Gastroesophageal sphincter (tissue), 3 donors: Measurements from ENCODE around the gene GLMN.

Experiments used
- POLR2AphosphoS5 ChIP-seq: sonication (generic); formaldehyde crosslinking; IDR thresholded peaks from one replicate; pipeline ENCODE4 v1.6.1; 2017; ENCODE audit warnings: antibody characterized with exemption
- TF ChIP-seq, protein P1 (sequence below), 4 experiments: fragments of 200-600 bp in 2 of 4; fragments of 450-650 bp in 2 of 4; sonication (generic) in 1 of 4; IDR thresholded peaks; one replicate each; pipeline ENCODE4 v1.5.1; 2017 to 2019; ENCODE audit warnings: antibody characterized with exemption in 4 of 4, mild to moderate bottlenecking in 2 of 4, moderate library complexity in 2 of 4

DNA sequence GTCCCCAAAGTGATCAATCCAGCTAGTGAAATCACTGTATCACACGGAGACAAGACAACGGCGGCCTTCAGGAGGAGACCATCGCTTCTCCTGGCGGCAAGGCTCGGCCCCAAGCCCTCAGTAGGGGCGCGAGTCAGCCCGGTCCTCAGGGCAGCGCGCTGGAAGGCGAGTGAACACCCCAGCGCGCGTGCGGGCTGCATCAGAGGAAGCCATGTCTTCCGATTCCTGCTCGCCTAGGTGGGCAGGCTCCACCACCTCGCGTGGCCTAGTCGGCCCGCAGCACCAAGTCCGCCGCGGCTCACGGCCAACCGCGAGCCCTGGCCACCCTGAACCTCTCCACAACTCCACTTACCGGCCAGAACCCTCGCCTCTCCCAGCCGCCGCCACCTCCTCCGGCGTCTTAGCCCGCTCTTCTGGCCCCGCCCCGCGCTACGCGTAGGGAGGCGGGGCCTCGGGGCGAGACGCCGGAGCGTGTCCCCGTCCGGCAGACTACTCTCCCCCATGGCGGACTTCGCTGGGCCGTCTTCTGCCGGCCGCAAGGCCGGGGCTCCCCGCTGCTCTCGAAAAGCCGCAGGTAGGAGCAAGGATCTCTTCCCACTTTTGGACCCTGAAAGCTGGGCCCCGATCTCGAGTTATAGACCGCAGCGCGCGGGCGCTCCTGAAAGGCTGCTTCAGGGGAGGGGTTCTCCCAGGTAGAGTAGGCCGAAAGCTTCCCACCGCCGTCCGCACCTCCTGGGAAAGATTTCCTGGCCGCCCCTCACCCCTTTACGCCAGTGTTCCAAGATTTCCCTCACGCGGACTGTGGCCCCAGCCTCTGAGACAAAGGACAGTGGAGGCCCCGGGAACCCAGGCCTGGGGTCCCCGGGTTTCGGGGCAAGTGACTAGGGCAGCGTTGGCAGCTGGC, at the start of gene GLMN, which contains the start of gene RPAP2:
- peak; percentile 78 for TF ChIP-seq POLR2AphosphoS5
- TF ChIP-seq, protein P1, sequence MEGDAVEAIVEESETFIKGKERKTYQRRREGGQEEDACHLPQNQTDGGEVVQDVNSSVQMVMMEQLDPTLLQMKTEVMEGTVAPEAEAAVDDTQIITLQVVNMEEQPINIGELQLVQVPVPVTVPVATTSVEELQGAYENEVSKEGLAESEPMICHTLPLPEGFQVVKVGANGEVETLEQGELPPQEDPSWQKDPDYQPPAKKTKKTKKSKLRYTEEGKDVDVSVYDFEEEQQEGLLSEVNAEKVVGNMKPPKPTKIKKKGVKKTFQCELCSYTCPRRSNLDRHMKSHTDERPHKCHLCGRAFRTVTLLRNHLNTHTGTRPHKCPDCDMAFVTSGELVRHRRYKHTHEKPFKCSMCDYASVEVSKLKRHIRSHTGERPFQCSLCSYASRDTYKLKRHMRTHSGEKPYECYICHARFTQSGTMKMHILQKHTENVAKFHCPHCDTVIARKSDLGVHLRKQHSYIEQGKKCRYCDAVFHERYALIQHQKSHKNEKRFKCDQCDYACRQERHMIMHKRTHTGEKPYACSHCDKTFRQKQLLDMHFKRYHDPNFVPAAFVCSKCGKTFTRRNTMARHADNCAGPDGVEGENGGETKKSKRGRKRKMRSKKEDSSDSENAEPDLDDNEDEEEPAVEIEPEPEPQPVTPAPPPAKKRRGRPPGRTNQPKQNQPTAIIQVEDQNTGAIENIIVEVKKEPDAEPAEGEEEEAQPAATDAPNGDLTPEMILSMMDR (IDR thresholded peaks at IDR 0.05): peak in 1 of 4 experiments; percentile 13
